Upper lobe of left lung (tissue), 6 donors: ENCODE results near the gene KLF16. TPM values are rescaled to one million over a fixed set of nuclear protein-coding genes. Genes with fewer than 3 reads are reported as not detected.

ENCODE experiments used
- ATAC-seq, 2 donors: fragments of 200-7000 bp; cut with Tn5 transposase; one replicate each; pipeline ENCODE4 v1.9.1; 2022; ENCODE audit warnings: mild to moderate bottlenecking in 2 of 2, moderate library complexity in 2 of 2; ENCODE audit not compliant: low FRiP score in 2 of 2
- DNase-seq, 2 donors: peaks; one replicate each; pipeline ENCODE4 v3.0.0-alpha.2; 2019 to 2020
- H3K27ac ChIP-seq, 4 donors: fragments of 200-600 bp; sonication (generic); one replicate each; pipeline ENCODE4 v1.5.1; 2016 to 2019
- H3K27me3 ChIP-seq, 4 donors: fragments of 200-600 bp; sonication (generic); one replicate each; pipeline ENCODE4 v1.5.1; 2017 to 2019
- H3K36me3 ChIP-seq, 4 donors: fragments of 200-600 bp; sonication (generic); one replicate each; pipeline ENCODE4 v1.5.1; 2016 to 2019
- H3K4me1 ChIP-seq, 4 donors: fragments of 200-600 bp; sonication (generic); one replicate each; pipeline ENCODE4 v1.5.1; 2018 to 2019
- H3K4me3 ChIP-seq, 4 donors: fragments of 200-600 bp; sonication (generic); one replicate each; pipeline ENCODE4 v1.5.1; 2017 to 2019; ENCODE audit warnings: mild to moderate bottlenecking in 2 of 4, moderate library complexity in 1 of 4
- H3K9me3 ChIP-seq, 4 donors: fragments of 200-600 bp; sonication (generic); one replicate each; pipeline ENCODE4 v1.5.1; 2018 to 2019
- EP300 ChIP-seq, 4 donors: sonication (generic); formaldehyde crosslinking; IDR thresholded peaks; one replicate each; pipeline ENCODE4 v1.5.1; 2017; ENCODE audit warnings: antibody characterized with exemption in 4 of 4, control low read depth in 2 of 4
- POLR2A ChIP-seq, 4 donors: fragments of 450-650 bp; IDR thresholded peaks; one replicate each; pipeline ENCODE4 v1.5.1; 2016 to 2017; ENCODE audit warnings: antibody characterized with exemption in 4 of 4, mild to moderate bottlenecking in 2 of 4
- POLR2AphosphoS5 ChIP-seq, 2 donors: sonication (generic); formaldehyde crosslinking; IDR thresholded peaks; one replicate each; pipeline ENCODE4 v1.5.1; 2017; ENCODE audit warnings: antibody characterized with exemption in 2 of 2
- WGBS, 2 donors: methylation state at CpG; one replicate each; pipeline ENCODE4 v1.1.5; 2017 to 2018; 5-methylcytosine and 5-hydroxymethylcytosine counted together
- total RNA-seq, 6 donors: library from RNA; depleted of rRNA in 4 of 6; stranded (reverse); fragments of >200 nt in 4 of 6; gene quantifications; one replicate each; pipeline versions ENCODE4 v1.1.0 to v1.2.1, GENCODE V29; 2016 to 2021
- TF ChIP-seq, protein P1 (sequence below), 6 experiments: fragments of 450-650 bp in 4 of 6; fragments of 200-600 bp in 2 of 6; sonication (generic) in 2 of 6; IDR thresholded peaks; one replicate each; pipeline ENCODE4 v1.5.1; 2016 to 2019; ENCODE audit warnings: antibody characterized with exemption in 6 of 6
- donor health status: DM: no; HTN: no; CAD: no; lungs with moderate emphysema.
- donor health status: DM: no; HTN: yes; CAD: no; lungs with severe emphysema.

KLF16 gene
- total RNA-seq, 6 donors from 2014 or later = 6.9 to 39.9 (median 16.4) TPM

DNA sequence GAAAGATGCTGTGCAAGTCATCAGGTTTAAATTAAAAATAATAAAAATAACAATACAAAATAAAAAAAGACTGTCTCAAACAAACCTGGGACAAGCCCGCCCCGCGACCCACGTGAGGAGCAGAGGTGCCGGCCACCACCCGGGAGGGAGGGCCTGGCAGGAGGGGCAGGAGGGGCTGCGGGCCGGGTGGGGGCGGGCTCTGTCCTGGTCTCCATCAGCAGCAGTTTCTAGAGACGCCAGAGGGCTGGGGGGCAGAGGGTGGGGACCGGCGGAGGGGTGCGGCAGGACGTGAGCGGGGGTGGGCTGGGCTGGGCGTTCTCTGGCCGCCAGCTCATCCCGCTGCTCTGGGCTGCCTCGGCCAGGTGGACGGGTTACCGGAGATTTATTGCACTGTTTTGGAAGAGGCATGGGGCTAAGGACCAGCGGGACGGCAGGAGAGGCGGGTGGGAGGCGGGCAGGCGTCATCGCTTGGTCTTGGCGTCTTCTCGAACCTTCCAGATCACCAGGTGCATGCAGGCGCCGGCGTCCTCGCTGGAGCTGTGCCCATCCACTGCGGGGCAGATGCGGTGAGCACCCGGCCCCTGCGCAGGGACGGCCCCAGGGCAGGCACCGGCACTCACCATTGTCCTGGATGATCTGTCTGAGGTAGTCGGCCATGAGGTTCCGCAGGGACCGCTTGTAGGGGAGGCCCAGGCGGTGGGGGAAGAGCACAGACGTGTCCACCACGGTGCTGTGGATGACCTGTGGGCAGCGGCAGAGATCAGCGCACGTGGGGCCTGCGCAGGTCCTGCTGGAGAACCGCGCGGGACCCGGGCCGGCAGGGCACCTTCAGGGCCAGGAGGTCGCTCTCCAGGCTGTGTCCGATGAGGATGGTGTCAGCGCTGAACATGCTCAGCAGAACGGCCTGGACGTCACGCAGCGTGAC is 47.5 kb downstream of the KLF16 start:
- Histone ChIP-seq H3K4me1 (peaks cover 12 to 21% (median 18%) of the 10 kb centered on the region in 4 donors), H3K36me3 (peaks cover 38 to 65% (median 59%) of the 10 kb centered on the region in 4 donors), H3K27ac (no peak overlapping the region), H3K4me3 (no peak overlapping the region), H3K9me3 (no peaks in the 10 kb centered on the region), H3K27me3 (no peaks in the 10 kb centered on the region)
- ATAC-seq (no peak), DNase-seq (peak in 1 of 2 donors; percentile 84)
- no peak for TF ChIP-seq EP300 (IDR thresholded peaks at IDR 0.05)
- no peak for TF ChIP-seq POLR2AphosphoS5 (IDR thresholded peaks at IDR 0.05)
- TF ChIP-seq, protein P1, sequence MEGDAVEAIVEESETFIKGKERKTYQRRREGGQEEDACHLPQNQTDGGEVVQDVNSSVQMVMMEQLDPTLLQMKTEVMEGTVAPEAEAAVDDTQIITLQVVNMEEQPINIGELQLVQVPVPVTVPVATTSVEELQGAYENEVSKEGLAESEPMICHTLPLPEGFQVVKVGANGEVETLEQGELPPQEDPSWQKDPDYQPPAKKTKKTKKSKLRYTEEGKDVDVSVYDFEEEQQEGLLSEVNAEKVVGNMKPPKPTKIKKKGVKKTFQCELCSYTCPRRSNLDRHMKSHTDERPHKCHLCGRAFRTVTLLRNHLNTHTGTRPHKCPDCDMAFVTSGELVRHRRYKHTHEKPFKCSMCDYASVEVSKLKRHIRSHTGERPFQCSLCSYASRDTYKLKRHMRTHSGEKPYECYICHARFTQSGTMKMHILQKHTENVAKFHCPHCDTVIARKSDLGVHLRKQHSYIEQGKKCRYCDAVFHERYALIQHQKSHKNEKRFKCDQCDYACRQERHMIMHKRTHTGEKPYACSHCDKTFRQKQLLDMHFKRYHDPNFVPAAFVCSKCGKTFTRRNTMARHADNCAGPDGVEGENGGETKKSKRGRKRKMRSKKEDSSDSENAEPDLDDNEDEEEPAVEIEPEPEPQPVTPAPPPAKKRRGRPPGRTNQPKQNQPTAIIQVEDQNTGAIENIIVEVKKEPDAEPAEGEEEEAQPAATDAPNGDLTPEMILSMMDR (IDR thresholded peaks at IDR 0.05) = no peak
- no peak for TF ChIP-seq POLR2A (IDR thresholded peaks at IDR 0.05)
- 93% methylated on average over 40 to 46 of the region's 61 CpGs for WGBS, 2 donors

DNA sequence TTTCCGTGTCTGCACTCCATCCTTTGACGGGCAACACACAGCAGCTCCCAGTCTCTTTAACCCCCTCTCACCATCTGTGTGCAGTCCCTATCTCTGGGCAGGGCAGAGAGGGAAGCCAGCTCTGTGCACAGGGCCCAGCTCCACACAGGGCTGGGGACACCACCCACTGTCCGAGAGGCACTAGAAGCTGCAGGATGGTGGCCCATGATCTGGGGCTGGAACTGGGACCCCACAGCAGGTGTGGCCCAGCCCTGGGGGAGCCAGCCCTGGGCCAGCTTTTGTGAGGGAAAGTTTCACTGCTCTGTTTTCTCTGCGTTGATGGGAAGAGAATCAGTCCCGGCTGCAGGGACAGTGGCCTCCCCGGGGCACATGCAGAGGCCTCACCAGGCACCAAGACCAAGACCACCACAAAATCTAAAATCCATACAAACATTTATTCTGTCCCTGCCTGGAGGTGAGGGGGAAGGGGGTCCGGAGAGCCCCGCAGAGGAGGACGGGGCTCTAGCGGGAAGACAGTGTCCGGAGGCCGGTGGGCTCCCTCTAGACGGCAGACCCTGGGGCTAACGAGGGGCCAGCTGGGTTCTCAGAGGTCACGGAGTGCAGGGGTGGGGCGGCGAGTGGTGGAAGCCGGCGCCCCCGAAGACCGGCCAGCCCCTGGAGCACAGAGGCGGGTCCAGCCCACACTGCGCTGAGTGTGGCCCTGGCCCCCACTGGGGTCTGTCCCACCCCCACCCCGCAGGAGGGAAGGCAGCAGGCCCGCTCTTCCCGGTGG is 48.4 kb downstream of the KLF16 start:
- DNase-seq (peak in 1 of 2 donors; percentile 69), ATAC-seq (no peak)
- Histone ChIP-seq H3K4me1 (peaks cover 12 to 21% (median 18%) of the 10 kb centered on the region in 4 donors), H3K4me3 (no peak overlapping the region), H3K9me3 (no peaks in the 10 kb centered on the region), H3K27me3 (no peaks in the 10 kb centered on the region), H3K27ac (no peak overlapping the region), H3K36me3 (peaks cover 36 to 56% (median 51%) of the 10 kb centered on the region in 4 donors)
- 88 to 91% methylated on average over 24 to 26 of the region's 26 CpGs for WGBS, 2 donors
- TF ChIP-seq POLR2A (IDR thresholded peaks at IDR 0.05) (no peak), POLR2AphosphoS5 (IDR thresholded peaks at IDR 0.05) (no peak)

GRCh38 chr19:1814391-1814790 is 49.0 kb downstream of the KLF16 start:
- ATAC-seq = no peak
- H3K4me3 ChIP-seq = no peak overlapping the region
- peak in 1 of 2 donors; percentile 31 for DNase-seq
- H3K4me1 ChIP-seq = peaks cover 12 to 21% (median 18%) of the 10 kb centered on the region in 4 donors
- no peaks in the 10 kb centered on the region for H3K9me3 ChIP-seq
- H3K36me3 ChIP-seq = peaks cover 32 to 50% (median 45%) of the 10 kb centered on the region in 4 donors
- H3K27ac ChIP-seq = no peak overlapping the region
- TF ChIP-seq EP300 (IDR thresholded peaks at IDR 0.05) (no peak), POLR2AphosphoS5 (IDR thresholded peaks at IDR 0.05) (no peak), POLR2A (IDR thresholded peaks at IDR 0.05) (no peak)
- TF ChIP-seq, protein P1 (IDR thresholded peaks at IDR 0.05) = no peak
- no peaks in the 10 kb centered on the region for H3K27me3 ChIP-seq
- 84 to 89% methylated on average over 9 to 10 of the region's 10 CpGs for WGBS, 2 donors

GRCh38 chr19:1813192-1814182 is 49.9 kb downstream of the KLF16 start:
- DNase-seq (peak in 1 of 2 donors; percentile 22), ATAC-seq (no peak)
- WGBS, 2 donors = 62 to 68% methylated on average over 12 to 21 of the region's 21 CpGs
- H3K4me1 ChIP-seq = peaks cover 12 to 21% (median 18%) of the 10 kb centered on the region in 4 donors
- no peaks in the 10 kb centered on the region for H3K9me3 ChIP-seq
- peak overlapping the region; percentile 27 to 60 (median 54) for H3K4me3 ChIP-seq
- TF ChIP-seq, protein P1 (IDR thresholded peaks at IDR 0.05) = peak in 1 of 6 experiments; percentile 5
- no peak for TF ChIP-seq POLR2A (IDR thresholded peaks at IDR 0.05)
- H3K36me3 ChIP-seq = peaks cover 24 to 41% (median 36%) of the 10 kb centered on the region in 4 donors
- H3K27me3 ChIP-seq = no peaks in the 10 kb centered on the region
- H3K27ac ChIP-seq = peak overlapping the region in 2 of 4 donors; percentile 73 to 88
